Medulla oblongata (tissue), 1 donor: Measurements from ENCODE around the gene GLB1L3.
"Not testable (repeated sequence)": the region's sequence is repeated elsewhere in the genome, so short reads cannot be mapped to it uniquely, and the experiment has no call there.

Experiments
- DNase-seq: peaks from one replicate; pipeline ENCODE4 v3.0.0-alpha.2; 2015; ENCODE audit errors: extremely low spot score

GLB1L3 gene

DNA sequence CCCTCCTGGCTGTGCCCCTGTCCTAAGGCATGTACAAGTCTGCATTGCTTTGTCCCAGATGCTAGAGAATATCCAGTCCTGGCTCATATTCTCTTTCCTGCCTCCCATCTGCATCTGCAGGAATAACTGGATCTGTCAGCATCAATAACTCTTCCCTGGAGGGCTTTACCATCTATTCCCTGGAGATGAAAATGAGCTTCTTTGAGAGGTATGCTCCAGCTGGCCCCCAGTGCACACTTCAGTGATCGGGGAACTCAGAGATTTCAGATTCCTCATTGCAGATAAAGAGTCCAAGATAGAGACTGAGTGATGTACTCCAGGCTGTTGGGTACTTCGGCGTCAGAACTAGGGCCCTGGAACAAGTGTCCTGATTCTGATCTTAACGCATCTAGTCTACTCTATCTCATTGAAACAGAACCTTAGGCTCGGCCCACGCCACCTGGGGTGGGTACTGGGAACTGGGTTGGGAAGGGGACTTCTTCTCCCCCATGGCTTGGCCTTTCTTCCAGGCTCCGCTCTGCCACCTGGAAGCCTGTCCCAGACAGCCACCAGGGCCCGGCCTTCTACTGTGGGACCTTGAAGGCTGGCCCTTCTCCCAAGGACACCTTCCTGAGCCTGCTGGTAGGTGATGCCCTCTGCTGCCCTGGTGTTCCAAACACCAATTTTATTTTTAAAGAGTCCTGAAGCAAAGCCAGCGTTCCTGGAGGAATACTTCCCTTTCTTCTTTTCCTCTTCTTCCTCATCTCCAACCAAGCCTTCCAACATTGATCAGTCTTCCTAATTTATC is 37.8 kb downstream of the GLB1L3 start:
- no peak for DNase-seq

DNA sequence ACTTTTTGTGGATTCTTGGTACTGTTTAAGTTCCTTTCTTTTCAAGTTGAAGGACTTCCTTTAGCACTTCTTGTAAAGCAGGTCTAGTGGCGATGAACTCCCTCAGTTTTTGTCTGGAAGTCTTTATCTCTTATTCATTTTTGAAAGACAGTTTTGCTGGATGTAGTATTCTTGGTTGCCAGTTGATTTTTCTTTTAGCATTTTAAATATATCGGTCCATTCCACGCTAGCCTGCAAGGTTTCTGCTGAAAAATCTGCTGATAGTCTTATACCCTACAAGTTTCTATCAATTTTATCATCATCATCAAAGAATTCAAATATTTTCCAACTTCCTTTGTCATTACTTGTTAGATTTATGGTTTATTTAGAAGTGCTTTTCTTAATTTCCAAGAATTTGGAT is 40.9 kb downstream of the GLB1L3 start:
- no peak for DNase-seq

DNA sequence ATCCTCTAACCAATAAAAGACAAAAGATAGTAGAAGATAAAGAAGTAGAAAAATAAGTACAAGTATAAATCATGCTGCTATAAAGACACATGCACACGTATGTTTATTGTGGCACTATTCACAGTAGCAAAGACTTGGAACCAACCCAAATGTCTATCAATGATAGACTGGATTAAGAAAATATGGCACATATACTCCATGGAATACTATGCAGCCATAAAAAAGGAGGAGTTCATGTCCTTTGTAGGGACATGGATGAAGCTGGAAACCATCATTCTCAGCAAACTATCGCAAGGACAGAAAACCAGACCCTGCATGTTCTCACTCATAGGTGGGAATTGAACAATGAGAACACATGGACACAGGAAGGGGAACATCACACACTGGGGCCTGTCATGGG is 45.2 kb downstream of the GLB1L3 start:
- not testable (repeated sequence) for DNase-seq

DNA sequence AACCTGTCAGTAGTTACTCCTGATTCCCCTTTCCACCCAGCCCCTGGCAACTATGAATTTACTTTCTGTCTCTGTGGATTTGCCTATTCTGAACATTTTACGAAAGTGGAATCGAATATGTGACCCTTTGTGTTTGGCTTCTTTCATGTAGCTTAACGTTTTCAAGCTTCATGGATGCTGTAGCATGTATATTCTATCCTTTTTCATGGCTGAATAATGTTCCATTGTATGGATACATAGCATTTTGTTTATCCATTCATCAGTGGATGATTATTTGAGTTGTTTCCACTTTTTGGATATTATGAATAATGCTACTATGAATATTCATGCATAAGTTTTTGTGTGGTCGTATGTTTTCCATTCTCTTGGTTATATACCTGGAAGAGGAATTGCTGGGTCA is 46.4 kb downstream of the GLB1L3 start:
- no peak for DNase-seq

DNA sequence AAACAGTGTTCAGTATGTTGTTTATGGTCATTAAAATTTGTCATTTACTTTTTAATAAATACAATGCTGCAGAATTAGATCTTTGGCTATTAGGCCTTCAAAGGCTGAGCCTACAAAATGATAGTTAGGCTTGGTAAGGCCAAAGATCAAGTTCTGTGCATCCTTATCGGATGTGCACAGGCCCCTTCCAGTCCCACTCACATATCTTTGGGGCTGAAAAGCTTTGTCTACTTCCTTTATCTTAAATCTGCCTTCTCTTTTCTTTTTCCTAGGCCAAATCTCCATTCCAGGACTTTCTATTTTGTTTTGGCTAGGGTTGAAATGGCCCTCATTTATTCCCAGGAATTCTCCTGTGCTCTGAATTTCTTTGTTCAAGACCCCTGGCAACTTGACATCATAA is 52.3 kb downstream of the GLB1L3 start:
- no peak for DNase-seq

DNA sequence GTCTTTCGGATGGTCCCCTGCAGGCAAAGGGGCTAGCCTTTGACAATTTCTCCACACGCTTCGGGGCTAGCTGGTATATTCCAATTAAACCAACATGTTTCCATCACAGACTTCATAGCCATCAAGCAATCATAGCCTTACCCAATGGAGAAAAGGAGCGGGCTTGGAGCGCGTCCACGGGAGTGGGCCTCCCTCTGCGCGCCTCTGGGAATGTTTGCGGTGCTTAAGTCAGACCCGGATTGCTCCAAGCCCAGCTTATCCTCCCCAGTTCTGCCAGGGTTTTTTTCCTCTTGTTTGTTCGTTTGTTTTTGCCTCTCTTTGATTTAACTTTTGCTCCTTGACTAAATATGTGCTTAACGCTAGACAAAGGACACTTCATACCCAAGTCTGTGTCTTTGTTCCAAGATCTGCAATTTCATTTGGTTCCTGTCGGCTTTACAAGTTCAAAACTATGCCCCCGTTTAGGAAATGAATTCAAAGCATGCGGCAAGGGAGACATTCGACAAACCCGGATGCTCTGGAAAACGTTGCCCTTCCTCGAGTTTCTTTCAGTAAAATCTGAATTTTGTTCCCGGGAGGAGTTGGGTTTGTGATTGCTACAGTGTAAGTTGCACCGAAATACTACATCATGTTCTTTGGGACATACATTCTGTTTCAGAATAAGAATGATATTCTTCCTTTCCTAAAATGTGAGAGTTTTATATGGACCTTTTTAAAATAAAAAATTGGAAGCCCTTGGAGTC is 54.6 kb downstream of the GLB1L3 start:
- DNase-seq = no peak

DNA sequence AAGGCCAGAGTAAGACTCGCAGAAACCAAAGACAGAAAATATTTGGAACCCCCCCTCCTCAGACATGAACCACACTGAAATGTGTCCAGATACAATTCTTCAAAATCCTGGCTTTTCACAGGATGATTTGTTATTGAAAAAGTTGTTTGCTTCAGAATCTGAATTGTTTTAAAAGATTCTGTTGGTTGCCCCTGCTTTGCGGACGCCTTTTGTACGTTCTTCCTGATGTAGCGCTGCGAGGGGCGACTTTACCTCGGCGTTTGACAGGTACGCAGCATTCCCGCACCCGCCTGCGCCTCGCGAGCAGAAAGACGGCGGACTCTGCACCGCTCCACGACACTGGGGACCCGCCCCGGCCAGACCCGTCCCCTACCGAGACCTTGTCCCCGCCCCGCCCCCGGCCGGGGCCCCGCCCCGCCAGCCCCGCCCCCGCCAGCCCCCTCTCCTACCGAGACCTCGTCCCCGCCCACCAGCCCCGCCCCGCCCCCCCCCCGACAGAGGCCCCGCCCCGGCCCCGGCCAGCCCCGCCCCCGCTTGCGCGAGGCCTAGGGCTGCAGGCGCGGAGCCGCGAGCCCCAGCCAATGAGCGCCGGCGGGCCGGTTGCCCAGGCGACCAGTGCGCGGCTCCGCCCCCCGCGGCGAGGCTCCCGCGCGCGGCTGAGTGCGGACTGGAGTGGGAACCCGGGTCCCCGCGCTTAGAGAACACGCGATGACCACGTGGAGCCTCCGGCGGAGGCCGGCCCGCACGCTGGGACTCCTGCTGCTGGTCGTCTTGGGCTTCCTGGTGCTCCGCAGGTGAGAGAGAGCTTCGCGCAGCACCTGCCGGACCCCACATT is 55.4 kb downstream of the GLB1L3 start, which contains the start of gene GLB1L2:
Gene GLB1L2, plus strand, starts transcription at position 635 of the 835 bp plus-strand sequence. Its CDS starts 74 bp downstream, at position 709.
- DNase-seq = peak; percentile 57

DNA sequence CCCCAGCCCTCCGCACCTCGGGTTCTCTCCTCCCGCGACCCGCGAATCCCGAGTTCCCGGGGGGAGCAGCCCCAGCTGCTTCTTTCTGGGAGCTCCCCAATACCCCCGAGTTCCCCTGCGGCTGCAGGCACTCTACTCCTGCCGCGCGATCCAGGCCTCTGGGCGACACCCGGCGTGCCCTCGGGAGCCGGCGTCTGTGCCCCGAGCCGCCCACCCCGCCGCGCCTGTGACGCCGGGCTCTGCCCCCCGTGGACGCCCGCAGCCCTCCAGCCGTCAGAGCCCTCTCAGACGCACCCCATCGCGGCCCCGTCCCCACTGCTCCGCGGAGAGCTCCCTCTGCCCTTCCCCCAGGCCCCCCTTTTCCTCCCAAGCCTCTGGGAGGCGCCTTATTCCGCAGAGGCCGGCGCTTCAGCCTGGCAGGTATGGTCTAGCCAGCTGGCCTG is 56.0 kb downstream of the GLB1L3 start:
- DNase-seq = no peak

DNA sequence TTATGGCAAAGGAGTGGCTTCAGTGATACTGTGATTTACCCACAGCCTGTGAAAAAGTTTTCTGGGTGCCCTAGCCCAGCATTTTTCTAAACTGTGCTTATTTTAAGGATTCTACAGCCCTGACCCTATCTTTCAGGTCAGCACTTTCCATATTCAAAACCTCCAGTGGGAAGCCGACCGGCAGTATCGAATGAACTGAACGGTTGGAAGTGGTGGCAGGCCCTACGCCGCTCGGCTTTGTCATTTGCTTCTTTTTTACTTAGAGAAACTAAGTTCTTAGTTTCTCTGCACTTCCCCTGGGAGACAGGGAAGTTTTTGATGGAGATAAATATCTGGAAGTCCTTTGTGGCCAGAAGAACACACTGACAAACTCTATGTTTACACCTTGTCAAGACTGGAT is 56.6 kb downstream of the GLB1L3 start:
- no peak for DNase-seq

DNA sequence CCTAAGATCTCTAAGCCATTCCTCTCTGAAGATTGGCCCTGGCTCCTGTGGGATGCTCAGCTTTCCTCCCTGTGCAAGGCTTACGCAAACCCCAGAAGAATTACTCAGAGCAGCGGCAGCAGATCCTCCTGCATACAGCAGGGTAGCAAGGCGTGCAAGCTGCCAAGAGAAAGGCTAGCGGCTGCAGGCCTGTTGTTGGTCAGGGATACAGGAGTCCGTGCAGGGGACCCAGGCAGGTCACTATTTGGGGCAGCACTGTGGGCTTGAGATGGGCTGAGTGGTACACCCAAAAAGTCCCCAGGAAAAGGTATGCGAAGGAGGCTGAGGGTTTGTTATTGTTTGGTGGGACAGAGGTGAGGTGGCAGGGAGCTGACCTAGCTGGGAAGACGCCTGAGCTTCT is 57.1 kb downstream of the GLB1L3 start:
- no peak for DNase-seq

DNA sequence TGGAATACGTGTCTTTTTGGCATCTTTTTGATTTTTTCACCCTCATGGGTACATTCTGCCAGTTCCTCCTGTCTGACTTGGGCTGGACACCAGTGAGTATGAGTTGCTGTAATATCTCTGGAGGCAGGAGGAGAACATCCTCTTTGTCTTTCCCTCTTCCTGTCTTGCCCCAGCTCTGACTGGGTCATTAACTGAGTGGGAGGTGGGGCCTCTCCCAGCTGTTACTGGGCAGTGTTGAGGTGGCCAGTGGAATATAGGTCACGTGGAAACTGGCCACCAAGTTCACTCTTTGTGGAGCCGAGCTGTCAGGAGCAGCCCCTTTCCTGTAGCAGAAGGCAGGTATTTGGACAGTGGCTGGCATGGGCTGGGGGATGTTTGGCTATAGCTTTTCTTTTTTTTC is 57.8 kb downstream of the GLB1L3 start:
- no peak for DNase-seq

DNA sequence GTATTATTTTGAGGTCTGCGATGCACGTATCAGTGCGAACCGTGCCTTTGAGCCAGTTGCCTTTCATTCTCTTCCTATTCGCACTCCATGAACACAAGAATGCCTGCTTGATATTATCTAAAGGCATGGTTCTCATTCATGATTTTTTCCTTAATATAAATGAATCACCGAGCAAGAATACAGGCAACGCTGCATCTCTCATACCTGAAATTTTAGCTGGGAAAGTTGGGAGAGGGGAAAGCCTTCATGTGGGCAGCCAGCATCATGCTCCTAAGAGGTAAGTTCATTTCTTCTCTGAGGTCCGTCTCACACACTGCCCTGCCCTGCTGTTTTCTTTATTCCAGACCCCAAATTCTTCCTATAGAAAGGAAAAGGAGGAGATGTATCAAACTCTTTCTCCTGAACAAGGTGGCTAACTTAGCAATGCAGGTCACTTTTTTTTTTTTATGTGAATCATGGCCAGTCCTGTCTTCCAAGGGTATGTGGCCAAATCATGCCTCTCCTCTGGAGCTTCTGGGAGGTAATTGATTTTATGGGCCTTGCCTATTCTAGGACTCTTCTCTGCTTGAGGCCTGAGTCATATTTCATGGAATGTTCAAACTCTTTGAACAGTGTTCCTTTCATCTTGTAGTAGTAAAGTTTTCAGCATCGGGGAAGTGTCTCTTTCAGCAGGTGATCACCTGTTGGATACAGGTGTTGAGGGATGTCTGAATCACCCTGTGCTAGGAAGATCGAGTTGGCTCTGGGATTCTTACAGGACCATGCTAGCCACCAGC is 58.8 kb downstream of the GLB1L3 start:
- DNase-seq = no peak

DNA sequence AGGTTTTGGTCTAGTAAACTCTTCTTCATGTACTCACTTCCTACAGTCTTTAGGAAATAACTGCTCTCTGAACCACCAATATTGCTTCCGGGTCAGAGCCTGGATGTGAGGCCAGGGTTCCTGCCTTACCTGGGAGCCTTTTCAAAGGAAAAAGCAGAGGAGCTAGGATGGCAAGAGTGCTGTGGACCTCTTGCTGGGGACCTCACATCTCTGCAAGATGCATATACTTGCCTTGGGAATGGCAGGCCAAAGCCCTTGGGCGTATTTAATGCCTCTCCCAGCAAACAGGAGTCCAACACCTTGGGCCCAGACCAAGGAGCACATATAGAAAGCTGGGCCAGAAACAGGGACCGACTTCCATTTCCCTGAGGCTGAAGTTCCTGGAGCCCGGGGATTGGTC is 60.9 kb downstream of the GLB1L3 start:
- DNase-seq = no peak

DNA sequence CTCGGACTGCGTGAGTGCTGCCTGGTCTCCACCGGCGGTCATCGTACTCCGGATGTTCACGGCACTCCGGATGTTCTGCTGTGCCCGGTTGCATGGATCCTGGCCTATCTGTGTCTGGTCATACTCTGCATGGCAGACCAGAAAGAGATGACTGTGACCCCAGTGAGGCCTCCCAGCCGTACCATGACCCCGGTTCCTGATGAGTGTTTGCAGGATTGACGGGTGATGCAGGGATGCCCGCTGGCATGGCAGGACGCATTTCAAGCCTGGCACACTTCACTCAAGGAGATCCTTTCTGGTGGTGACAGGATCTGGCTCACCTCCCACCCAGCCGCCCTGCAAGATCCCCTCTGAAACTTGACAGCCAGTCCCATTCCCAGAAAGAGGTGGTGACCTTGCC is 61.9 kb downstream of the GLB1L3 start:
- no peak for DNase-seq

DNA sequence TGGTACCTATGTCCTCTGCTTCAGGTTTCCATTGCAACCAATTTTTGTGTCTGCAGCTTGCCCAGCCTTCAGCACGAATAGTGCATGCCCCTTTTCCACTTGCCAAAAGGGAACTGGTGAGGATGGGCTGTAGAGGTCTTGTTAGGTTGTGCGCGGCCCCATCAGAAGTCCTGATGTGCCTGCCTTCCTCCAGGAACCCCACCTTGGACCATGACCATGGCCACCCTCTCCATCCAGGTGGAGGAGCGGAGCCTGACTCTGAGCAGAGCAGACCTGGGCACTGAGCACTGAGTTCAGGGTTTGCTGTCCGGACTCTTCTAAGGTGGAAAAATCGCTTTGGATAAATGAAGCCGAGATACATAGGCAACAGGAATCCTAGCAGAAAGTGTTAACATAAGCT is 62.5 kb downstream of the GLB1L3 start:
- no peak for DNase-seq

DNA sequence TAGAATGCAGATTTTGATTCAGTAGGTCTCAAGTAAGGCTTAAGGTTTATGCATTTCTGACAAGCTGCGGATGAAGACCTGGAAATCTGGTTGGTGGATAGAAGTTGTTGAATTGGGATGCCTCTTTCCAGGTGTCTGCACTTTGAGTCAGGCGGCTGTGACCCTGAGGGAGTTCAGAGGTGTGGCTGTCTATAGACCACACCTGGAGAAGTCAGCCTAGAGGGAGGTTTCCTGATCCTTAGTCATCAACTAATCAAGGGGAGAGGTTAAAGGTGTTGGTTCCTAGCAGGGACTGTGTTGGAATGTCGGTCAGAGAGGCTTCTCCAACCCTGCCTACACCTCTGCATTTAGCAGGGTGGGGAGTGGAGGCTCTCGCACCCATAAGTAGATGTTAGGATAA is 63.6 kb downstream of the GLB1L3 start:
- no peak for DNase-seq

DNA sequence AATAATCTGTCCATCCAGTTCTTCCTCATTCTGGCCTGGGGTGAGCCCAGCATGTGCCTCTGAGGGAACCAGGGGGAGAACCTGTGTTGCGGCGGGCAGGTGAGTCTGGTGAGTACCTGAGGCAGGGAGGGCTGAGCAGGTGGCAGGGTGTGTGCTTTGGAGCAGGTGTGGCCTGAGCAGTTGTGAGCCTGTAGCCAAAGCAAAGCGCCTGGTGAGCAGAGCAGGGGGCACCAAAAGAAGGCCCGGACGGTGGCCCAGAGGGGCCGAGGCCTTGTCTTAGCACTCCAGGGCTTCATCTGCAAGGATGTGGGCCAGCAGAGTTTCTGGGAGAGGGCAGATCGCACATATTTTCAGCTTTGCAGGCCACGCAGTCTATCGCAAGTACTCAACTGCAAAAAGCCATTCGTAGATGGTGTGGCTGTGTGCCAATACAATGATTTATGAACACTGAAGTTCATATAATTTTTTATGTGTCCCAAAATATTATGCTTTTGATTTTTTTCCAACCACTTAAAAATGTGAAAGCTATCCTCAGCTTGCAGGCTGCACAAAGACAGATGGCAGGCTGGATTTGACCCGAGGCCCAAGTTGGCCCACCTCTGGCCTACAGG is 64.3 kb downstream of the GLB1L3 start:
- DNase-seq = no peak

DNA sequence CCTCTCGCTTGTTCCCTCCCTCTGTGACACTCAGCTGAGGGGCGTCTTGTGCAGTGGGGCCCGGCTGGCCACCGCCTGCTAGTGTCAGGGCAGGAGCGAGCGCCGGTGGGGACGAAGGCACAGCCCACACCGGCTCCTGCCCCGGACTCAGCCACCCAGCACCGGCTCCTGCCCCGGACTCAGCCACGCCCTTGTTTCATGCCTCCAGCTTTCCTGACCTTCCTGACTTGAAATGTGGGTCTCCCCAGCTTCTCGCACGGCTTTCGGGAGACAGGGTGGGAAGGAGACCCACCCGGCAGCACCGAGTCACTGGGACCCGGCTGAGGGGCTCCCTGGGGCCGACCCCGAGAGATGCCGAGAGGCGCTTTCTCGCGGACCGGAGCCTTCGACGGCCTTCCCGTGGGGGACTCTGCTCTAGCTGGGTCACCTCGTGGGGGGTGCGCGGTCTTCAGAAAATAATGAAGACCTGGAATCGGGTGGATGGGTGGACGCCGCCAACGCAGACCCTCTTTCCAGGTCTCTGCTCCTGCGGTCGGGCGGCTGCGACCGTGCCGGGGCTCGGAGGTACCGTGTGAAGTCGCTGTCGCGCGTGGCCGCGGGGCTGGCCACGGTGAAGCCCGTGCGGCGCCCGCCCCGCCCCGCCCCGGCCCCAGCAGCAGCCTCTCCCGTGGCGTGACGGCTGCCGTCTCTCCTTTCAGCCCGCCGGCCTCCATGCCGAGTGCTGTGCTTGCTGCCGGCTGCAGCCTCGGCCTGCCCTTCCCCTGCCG is 65.8 kb downstream of the GLB1L3 start:
- DNase-seq = no peak

DNA sequence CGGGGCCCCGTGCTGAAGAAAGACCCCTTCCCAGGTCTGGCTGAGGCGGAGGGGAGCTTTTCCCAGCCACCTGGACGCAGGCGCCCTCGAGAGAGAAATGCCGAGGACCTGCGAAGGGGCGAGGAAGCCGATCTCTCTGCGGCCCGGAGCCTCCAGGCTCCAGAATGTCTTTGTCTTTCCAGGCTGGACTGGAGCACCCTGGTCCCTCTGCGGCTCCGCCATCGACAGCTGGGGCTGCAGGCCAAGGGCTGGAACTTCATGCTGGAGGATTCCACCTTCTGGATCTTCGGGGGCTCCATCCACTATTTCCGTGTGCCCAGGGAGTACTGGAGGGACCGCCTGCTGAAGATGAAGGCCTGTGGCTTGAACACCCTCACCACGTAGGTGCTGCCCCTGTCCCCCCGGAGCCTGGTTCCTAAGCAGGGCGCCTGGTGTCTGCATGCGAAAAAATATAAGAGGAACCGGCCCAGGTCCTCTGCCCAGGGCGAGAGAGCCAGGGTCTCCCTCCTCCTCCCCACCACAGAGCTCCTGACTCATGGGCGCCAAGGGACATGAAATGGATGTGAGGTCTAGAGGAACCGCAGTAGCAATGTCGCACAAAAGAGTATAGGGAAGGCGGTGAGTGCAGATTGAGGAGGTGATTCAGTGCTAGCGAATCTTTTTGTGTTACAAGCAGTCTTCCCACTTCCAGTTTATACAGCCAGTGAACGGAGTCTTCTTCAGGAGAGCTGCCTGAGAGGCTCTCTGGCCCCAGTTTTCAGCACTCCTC is 66.6 kb downstream of the GLB1L3 start:
- no peak for DNase-seq

DNA sequence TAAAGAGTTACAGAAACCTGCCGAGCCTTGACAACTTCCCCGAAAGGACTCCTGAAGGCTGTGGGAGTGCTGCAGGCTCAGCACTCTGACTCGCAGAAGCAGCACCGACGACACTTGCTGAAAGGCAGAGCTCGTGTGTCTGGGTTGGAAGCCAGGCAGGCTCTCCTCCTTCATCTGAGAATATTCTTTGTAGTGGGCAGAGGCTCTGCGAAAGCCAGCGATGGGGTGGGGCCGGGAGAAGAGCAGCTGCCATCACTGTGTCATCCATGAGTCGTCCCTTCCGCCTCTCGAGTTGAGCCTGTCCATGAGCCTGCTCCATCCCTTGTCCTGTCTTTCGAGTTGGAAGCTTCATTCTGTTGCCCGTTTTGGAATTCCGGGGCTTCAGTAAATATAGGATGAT is 67.5 kb downstream of the GLB1L3 start:
- no peak for DNase-seq
